HCT116 (cell line): Measurements from ENCODE around the gene TMPRSS3. TPM values are rescaled to one million over a fixed set of nuclear protein-coding genes. Genes with fewer than 3 reads are reported as not detected.

Experiments
- ATAC-seq: fragments of 200-7000 bp; cut with Tn5 transposase; 2 replicates; pipeline ENCODE4 v1.9.1; 2020; ENCODE audit warnings: mild to moderate bottlenecking, moderate library complexity
- BruUV-seq: library from RNA; stranded (reverse); fragments of 400-500 nt; replicated peaks from 2 replicates; lab custom pipeline; 2021; lab: Mats Ljungman, UMichigan
- CTCF ChIA-PET: fragments of 300-600 bp; sonication (Branson Sonifier 250); formaldehyde crosslinking; loops from one replicate; lab custom pipeline; 2021; ENCODE audit warnings: antibody characterized with exemption; lab: Charles Lee
- POLR2A ChIA-PET: fragments of 300-600, 350-600 bp; sonication (Branson Sonifier 250); formaldehyde crosslinking; loops from one replicate; lab custom pipeline; 2021; ENCODE audit warnings: antibody characterized with exemption; lab: Charles Lee
- RAD21 ChIA-PET, 2 experiments: fragments of 300-600 bp; sonication (Branson Sonifier 250); formaldehyde crosslinking; loops; one replicate each; lab custom pipeline; 2023; ENCODE audit warnings: low total read pairs in 2 of 2; ENCODE audit not compliant: uncharacterized antibody in 2 of 2, unreplicated experiment in 2 of 2, low non-redundant PET in 1 of 2; lab: Charles Lee
- DNase-seq: peaks from one replicate; pipeline ENCODE4 v3.0.0-alpha.2; 2010; ENCODE audit warnings: low read depth, low spot score
- H2AFZ ChIP-seq: fragments of 200-600 bp; shearing (Covaris generic), sonication (generic); 2 replicates; pipeline ENCODE4 v1.6.1; 2017; ENCODE audit warnings: low read depth, mixed run types, mixed read lengths, antibody characterized with exemption, low read length; ENCODE audit not compliant: poor library complexity, severe bottlenecking
- H3K27ac ChIP-seq: 2 replicates; pipeline ENCODE4 v1.5.1; 2012; ENCODE audit warnings: low read depth, low read length
- H3K27me3 ChIP-seq: fragments of 200-600 bp; sonication (generic); 2 replicates; pipeline ENCODE4 v1.6.1; 2016; ENCODE audit warnings: mixed run types, low read length, mixed read lengths; ENCODE audit not compliant: insufficient read depth
- H3K36me3 ChIP-seq, 2 experiments: fragments of 200-500 bp in 1 of 2; fragments of 200-600 bp in 1 of 2; sonication (Bioruptor generic) in 1 of 2; sonication (generic) in 1 of 2; 2 replicates each; pipeline versions ENCODE4 v1.5.1 to v1.6.1; 2014 to 2016; ENCODE audit warnings: low read length in 2 of 2, inconsistent platforms in 1 of 2, mixed read lengths in 1 of 2, mixed run types in 1 of 2; ENCODE audit not compliant: insufficient read depth in 2 of 2, control insufficient read depth in 1 of 2
- H3K4me1 ChIP-seq, 2 experiments: fragments of 200-600 bp in 1 of 2; sonication (generic) in 1 of 2; 2 replicates each; pipeline versions ENCODE4 v1.5.1 to v1.6.1; 2012 to 2017; ENCODE audit warnings: low read length in 2 of 2, inconsistent platforms in 1 of 2, mild to moderate bottlenecking in 1 of 2, mixed read lengths in 1 of 2, mixed run types in 1 of 2, moderate library complexity in 1 of 2; ENCODE audit not compliant: insufficient read depth in 2 of 2, control insufficient read depth in 1 of 2
- H3K4me2 ChIP-seq: fragments of 200-600 bp; sonication (generic); 2 replicates; pipeline ENCODE4 v1.6.1; 2017; ENCODE audit warnings: mixed run types, low read length, mixed read lengths
- H3K4me3 ChIP-seq, 2 experiments: fragments of 200-600 bp in 1 of 2; sonication (generic) in 1 of 2; replicated peaks in 1 of 2; 2 replicates each; pipeline ENCODE4 v1.5.1; 2011 to 2016; ENCODE audit warnings: low read length in 2 of 2, control low read depth in 1 of 2, low read depth in 1 of 2, mild to moderate bottlenecking in 1 of 2, mixed read lengths in 1 of 2, mixed run types in 1 of 2
- H3K79me2 ChIP-seq: fragments of 200-600 bp; sonication (generic); 2 replicates; pipeline ENCODE4 v1.6.1; 2017; ENCODE audit warnings: mild to moderate bottlenecking, mixed run types, low read length, moderate library complexity, mixed read lengths; ENCODE audit not compliant: insufficient read depth
- H3K9ac ChIP-seq: fragments of 200-600 bp; sonication (generic); 2 replicates; pipeline ENCODE4 v1.6.1; 2016; ENCODE audit warnings: low read length, mixed read lengths
- H3K9me2 ChIP-seq: fragments of 200-600 bp; sonication (generic), shearing (Covaris generic); 2 replicates; pipeline ENCODE4 v1.6.1; 2017; ENCODE audit warnings: mixed run types, mild to moderate bottlenecking, moderate library complexity; ENCODE audit not compliant: insufficient read depth
- H3K9me3 ChIP-seq, 2 experiments: fragments of 200-500 bp in 1 of 2; fragments of 200-600 bp in 1 of 2; sonication (Bioruptor generic) in 1 of 2; sonication (generic) in 1 of 2; 2 replicates each; pipeline ENCODE4 v1.6.1; 2014 to 2017; ENCODE audit warnings: low read length in 2 of 2, mixed read lengths in 2 of 2, inconsistent platforms in 1 of 2, low read depth in 1 of 2, mild to moderate bottlenecking in 1 of 2, mixed run types in 1 of 2, moderate library complexity in 1 of 2; ENCODE audit not compliant: control insufficient read depth in 1 of 2, insufficient read depth in 1 of 2
- H4K20me1 ChIP-seq: fragments of 200-600 bp; sonication (generic), shearing (Covaris generic); 2 replicates; pipeline ENCODE4 v1.6.1; 2017; ENCODE audit warnings: mixed run types, mild to moderate bottlenecking, moderate library complexity; ENCODE audit not compliant: insufficient read depth
- CBX3 ChIP-seq: IDR thresholded peaks from 2 replicates; pipeline ENCODE4 v1.6.1; 2012; ENCODE audit warnings: low read depth
- CEBPB ChIP-seq: IDR thresholded peaks from 2 replicates; pipeline ENCODE4 v1.6.1; 2012; ENCODE audit warnings: low read depth
- EGR1 ChIP-seq: IDR thresholded peaks from 2 replicates; pipeline ENCODE4 v1.6.1; 2012; ENCODE audit warnings: low read depth
- EZH2 ChIP-seq: fragments of 200-600 bp; sonication (generic); IDR thresholded peaks from 2 replicates; pipeline ENCODE4 v1.6.1; 2017; ENCODE audit warnings: antibody characterized with exemption, mixed run types
- EZH2phosphoT487 ChIP-seq: fragments of 200-600 bp; IDR thresholded peaks from 2 replicates; pipeline ENCODE4 v1.6.1; 2018; ENCODE audit warnings: antibody characterized with exemption, borderline replicate concordance
- FOSL1 ChIP-seq: IDR thresholded peaks from 2 replicates; pipeline ENCODE4 v1.6.1; 2012; ENCODE audit warnings: low read depth
- POLR2A ChIP-seq: IDR thresholded peaks from 2 replicates; pipeline ENCODE4 v1.7.0; 2011; ENCODE audit warnings: borderline replicate concordance; ENCODE audit not compliant: insufficient read depth, insufficient read length; ENCODE audit errors: extremely low read depth
- SIN3A ChIP-seq: IDR thresholded peaks from 2 replicates; pipeline ENCODE4 v1.6.1; 2012; ENCODE audit warnings: low read depth
- TCF7L2 ChIP-seq: IDR thresholded peaks from 2 replicates; pipeline ENCODE4 v1.7.0; 2011; ENCODE audit warnings: borderline replicate concordance, inconsistent platforms; ENCODE audit not compliant: insufficient read depth, insufficient read length; ENCODE audit errors: extremely low read depth
- YY1 ChIP-seq: IDR thresholded peaks from 2 replicates; pipeline ENCODE4 v1.6.1; 2011; ENCODE audit warnings: low read length, low read depth, moderate library complexity, mild to moderate bottlenecking; ENCODE audit not compliant: insufficient replicate concordance; ENCODE audit errors: extremely low read depth
- ZFX ChIP-seq: fragments of 450-650 bp; IDR thresholded peaks from 2 replicates; pipeline ENCODE4 v1.6.1; 2017
- ZNF274 ChIP-seq: fragments of 200-500 bp; sonication (Bioruptor generic); IDR thresholded peaks from 2 replicates; pipeline ENCODE4 v1.6.1; 2014; ENCODE audit warnings: mild to moderate bottlenecking, low read depth, low read length, inconsistent platforms
- intact Hi-C: fragments of 100-400 bp; cut with micrococcal nuclease; formaldehyde crosslinking; loops from 2 replicates; pipeline ENCODE4 v1.10.0; 2022
- total RNA-seq: library from RNA; stranded (reverse); gene quantifications from one replicate; pipeline ENCODE4 v1.2.1, GENCODE V29; 2021; ENCODE audit not compliant: unreplicated experiment
- TF ChIP-seq, protein P1 (sequence below): IDR thresholded peaks from 2 replicates; pipeline ENCODE4 v1.6.1; 2011; ENCODE audit warnings: mild to moderate bottlenecking, low read length, moderate library complexity; ENCODE audit not compliant: insufficient replicate concordance; ENCODE audit errors: extremely low read depth
- TF ChIP-seq, protein P2 (sequence below): IDR thresholded peaks from 2 replicates; pipeline ENCODE4 v1.6.1; 2012; ENCODE audit warnings: low read depth
- TF ChIP-seq, protein P3 (sequence below), 3 experiments: fragments of 200-600 bp in 1 of 3; sonication (generic) in 1 of 3; IDR thresholded peaks in 2 of 3; conservative IDR thresholded peaks in 1 of 3; 2 replicates each; pipeline ENCODE4 v1.5.1; 2012 to 2017; ENCODE audit warnings: low read depth in 2 of 3, low read length in 2 of 3, antibody characterized with exemption in 1 of 3, borderline replicate concordance in 1 of 3, control low read depth in 1 of 3, mild to moderate bottlenecking in 1 of 3, mixed read lengths in 1 of 3, mixed run types in 1 of 3, moderate library complexity in 1 of 3; ENCODE audit not compliant: insufficient read depth in 1 of 3

Gene TMPRSS3
- total RNA-seq, 1 experiment from 2014 or later = not detected

DNA sequence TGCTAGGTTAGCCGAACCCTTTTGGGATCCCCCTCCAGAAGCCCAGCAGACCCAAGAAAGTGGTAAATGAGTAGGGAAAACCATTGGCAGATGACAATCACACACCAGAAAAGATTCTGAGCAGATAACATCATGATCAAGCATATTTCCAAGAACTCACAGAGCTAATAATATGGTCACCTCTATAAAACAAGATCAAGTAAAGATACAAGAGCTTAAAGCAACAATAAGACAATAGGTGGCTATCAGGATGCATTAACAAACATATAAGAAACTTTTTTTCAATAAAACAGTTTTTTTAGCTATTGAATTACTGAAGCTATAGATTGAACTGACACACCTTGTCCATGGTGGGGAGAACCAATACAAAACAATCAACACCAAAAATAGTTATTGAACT lies 36.8 kb upstream of the TMPRSS3 start:
- H3K27ac ChIP-seq = no peak overlapping the region
- H2AFZ ChIP-seq = no peak overlapping the region
- ChIA-PET CTCF (no interaction called here), POLR2A (no interaction called here), RAD21 (no interaction called here)
- TF ChIP-seq CEBPB = no peak
- TF ChIP-seq, protein P1, sequence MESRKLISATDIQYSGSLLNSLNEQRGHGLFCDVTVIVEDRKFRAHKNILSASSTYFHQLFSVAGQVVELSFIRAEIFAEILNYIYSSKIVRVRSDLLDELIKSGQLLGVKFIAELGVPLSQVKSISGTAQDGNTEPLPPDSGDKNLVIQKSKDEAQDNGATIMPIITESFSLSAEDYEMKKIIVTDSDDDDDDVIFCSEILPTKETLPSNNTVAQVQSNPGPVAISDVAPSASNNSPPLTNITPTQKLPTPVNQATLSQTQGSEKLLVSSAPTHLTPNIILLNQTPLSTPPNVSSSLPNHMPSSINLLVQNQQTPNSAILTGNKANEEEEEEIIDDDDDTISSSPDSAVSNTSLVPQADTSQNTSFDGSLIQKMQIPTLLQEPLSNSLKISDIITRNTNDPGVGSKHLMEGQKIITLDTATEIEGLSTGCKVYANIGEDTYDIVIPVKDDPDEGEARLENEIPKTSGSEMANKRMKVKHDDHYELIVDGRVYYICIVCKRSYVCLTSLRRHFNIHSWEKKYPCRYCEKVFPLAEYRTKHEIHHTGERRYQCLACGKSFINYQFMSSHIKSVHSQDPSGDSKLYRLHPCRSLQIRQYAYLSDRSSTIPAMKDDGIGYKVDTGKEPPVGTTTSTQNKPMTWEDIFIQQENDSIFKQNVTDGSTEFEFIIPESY = no peak
- TF ChIP-seq POLR2A = no peak
- TF ChIP-seq TCF7L2 = no peak
- no peak for TF ChIP-seq YY1
- TF ChIP-seq EZH2phosphoT487 = no peak
- no peak for TF ChIP-seq SIN3A
- TF ChIP-seq, protein P2, sequence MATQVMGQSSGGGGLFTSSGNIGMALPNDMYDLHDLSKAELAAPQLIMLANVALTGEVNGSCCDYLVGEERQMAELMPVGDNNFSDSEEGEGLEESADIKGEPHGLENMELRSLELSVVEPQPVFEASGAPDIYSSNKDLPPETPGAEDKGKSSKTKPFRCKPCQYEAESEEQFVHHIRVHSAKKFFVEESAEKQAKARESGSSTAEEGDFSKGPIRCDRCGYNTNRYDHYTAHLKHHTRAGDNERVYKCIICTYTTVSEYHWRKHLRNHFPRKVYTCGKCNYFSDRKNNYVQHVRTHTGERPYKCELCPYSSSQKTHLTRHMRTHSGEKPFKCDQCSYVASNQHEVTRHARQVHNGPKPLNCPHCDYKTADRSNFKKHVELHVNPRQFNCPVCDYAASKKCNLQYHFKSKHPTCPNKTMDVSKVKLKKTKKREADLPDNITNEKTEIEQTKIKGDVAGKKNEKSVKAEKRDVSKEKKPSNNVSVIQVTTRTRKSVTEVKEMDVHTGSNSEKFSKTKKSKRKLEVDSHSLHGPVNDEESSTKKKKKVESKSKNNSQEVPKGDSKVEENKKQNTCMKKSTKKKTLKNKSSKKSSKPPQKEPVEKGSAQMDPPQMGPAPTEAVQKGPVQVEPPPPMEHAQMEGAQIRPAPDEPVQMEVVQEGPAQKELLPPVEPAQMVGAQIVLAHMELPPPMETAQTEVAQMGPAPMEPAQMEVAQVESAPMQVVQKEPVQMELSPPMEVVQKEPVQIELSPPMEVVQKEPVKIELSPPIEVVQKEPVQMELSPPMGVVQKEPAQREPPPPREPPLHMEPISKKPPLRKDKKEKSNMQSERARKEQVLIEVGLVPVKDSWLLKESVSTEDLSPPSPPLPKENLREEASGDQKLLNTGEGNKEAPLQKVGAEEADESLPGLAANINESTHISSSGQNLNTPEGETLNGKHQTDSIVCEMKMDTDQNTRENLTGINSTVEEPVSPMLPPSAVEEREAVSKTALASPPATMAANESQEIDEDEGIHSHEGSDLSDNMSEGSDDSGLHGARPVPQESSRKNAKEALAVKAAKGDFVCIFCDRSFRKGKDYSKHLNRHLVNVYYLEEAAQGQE = no peak
- TF ChIP-seq FOSL1 = no peak
- no peak for TF ChIP-seq ZFX
- TF ChIP-seq, protein P3, sequence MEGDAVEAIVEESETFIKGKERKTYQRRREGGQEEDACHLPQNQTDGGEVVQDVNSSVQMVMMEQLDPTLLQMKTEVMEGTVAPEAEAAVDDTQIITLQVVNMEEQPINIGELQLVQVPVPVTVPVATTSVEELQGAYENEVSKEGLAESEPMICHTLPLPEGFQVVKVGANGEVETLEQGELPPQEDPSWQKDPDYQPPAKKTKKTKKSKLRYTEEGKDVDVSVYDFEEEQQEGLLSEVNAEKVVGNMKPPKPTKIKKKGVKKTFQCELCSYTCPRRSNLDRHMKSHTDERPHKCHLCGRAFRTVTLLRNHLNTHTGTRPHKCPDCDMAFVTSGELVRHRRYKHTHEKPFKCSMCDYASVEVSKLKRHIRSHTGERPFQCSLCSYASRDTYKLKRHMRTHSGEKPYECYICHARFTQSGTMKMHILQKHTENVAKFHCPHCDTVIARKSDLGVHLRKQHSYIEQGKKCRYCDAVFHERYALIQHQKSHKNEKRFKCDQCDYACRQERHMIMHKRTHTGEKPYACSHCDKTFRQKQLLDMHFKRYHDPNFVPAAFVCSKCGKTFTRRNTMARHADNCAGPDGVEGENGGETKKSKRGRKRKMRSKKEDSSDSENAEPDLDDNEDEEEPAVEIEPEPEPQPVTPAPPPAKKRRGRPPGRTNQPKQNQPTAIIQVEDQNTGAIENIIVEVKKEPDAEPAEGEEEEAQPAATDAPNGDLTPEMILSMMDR (IDR thresholded peaks at IDR 0.05 in 2 of 3, conservative IDR thresholded peaks at IDR 0.05 in 1 of 3; ENCODE audit: borderline replicate concordance in 1 of 3, insufficient read depth in 1 of 3, low read depth in 2 of 3, low read length in 2 of 3) = no peak
- TF ChIP-seq EZH2 = no peak
- no peak for TF ChIP-seq CBX3
- TF ChIP-seq EGR1 = no peak
- TF ChIP-seq ZNF274 = no peak
- 0 out of 4 replicates have a peak, but pooled peaks cover 0 to 5% of the 10 kb centered on the region in 2 experiments for H3K4me1 ChIP-seq
- no peaks in the 10 kb centered on the region for H4K20me1 ChIP-seq
- no peaks in the 10 kb centered on the region for H3K79me2 ChIP-seq
- H3K27me3 ChIP-seq = peaks cover 30% of the 10 kb centered on the region; the same call in 1 of the 2 replicates
- H3K36me3 ChIP-seq = no peaks in the 10 kb centered on the region
- no peak overlapping the region for H3K4me3 ChIP-seq
- no peak overlapping the region for H3K4me2 ChIP-seq
- ATAC-seq = no peak
- no peaks in the 10 kb centered on the region for H3K9me2 ChIP-seq
- intact Hi-C loops = no loop called here
- H3K9ac ChIP-seq = no peak overlapping the region
- no peak for DNase-seq
- no TSS peak for BruUV-seq
- H3K9me3 ChIP-seq = no peaks in the 10 kb centered on the region
